GM12891 (cell line): ENCODE data around the gene KLHL30.

ENCODE experiments used
- POLR2A ChIP-seq: IDR thresholded peaks from 2 replicates; pipeline ENCODE4 v1.6.1; 2011; ENCODE audit warnings: low read depth, low read length, control low read depth
- POLR2AphosphoS5 ChIP-seq: IDR thresholded peaks from 2 replicates; pipeline ENCODE4 v1.6.1; 2011; ENCODE audit warnings: low read depth, low read length, control low read depth
- TAF1 ChIP-seq: IDR thresholded peaks from 2 replicates; pipeline ENCODE4 v1.6.1; 2011; ENCODE audit warnings: low read depth, low read length, control low read depth

- TF ChIP-seq TAF1 (no peak), POLR2AphosphoS5 (no peak), POLR2A (no peak)
Observed at GRCh38 chr2:238107525-238108422, 30.7 kb upstream of the KLHL30 start.
